Non-pigmented ciliary epithelial cell (primary cell): ENCODE measurements around the gene GNA12.

Experiments
- DNase-seq: peaks from one replicate; pipeline ENCODE4 v3.0.0-alpha.2; 2010; ENCODE audit warnings: low read depth

The GNA12 gene

DNA sequence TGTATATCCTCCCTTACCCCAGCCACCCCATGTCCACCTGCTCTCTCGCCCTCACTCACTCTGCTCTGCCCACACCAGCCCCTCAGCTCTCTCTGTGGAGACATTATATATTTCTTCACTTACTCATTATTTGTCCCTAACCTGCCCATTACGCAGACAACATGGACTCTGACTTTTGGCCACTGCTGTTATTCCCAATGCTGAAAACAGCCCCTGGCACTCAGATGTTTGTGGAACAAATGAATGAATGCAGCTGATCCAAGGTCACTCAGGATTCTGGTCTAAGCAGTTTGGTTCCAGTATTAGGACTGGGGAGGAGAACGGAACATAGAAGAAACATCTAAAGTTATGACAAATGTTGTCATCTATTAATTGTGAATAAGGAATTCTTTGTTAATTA lies 26.7 kb downstream of the GNA12 start:
- no peak for DNase-seq

DNA sequence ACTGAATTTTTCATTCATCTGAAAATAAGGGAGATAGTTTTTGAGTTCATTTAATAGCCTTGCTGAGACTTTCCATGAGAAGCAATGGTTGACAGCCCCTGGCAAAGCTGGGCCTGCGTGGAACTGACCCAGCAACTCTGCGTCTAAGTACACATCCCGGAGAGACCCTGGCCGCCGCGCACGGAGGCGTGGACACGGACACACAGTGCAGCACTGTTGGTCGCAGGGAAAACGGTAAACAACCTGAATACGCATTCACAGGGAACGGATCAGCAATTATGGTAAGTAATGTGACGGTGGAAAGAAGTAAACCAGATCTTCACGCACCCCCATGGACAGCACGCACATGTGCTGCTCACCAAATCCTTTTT lies 28.2 kb downstream of the GNA12 start:
- DNase-seq, result no peak

DNA sequence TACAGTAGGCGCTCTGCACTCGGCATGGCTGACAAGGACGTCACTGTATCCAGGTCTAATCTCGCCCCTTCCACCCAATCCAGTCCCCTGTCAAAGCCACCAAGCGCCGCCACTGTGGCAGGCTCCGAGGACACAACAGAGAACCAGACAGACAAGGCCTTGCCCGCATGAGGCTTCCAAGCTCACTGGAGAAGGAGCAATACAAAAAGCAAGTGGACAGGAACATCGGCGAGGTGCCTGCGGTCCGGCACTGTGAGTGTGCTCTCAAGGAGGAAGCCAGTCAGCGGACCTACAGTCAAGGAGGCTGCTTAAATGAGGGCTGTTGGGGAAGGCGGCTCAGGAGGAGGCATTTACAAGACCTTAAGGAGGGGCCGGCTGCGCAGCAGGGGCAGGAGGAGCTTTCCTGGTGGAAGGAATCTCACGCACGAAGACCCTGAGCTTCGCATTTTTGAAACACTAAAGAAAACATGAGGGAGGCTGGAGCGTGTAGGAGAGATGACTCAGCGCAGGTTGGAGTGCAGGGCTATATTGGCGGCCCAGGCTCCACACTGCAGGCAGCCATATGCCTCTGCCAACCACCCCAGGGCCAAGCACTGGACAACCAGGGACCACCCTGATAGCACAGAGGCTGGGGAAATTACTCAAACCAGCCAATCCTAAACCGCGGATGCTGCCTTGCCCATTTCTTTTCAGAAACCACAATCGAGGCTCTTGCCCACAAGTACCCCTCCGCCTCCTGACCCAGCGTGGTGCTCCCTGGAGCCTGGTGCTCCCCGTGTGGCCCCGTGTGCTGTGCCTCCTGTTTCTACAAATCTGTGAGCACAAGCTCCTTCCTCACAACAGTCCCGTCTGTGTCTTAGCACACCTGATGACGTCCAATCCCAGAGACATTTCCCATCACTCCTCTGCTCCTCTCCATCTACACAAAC lies 28.9 kb downstream of the GNA12 start:
- no peak for DNase-seq

DNA sequence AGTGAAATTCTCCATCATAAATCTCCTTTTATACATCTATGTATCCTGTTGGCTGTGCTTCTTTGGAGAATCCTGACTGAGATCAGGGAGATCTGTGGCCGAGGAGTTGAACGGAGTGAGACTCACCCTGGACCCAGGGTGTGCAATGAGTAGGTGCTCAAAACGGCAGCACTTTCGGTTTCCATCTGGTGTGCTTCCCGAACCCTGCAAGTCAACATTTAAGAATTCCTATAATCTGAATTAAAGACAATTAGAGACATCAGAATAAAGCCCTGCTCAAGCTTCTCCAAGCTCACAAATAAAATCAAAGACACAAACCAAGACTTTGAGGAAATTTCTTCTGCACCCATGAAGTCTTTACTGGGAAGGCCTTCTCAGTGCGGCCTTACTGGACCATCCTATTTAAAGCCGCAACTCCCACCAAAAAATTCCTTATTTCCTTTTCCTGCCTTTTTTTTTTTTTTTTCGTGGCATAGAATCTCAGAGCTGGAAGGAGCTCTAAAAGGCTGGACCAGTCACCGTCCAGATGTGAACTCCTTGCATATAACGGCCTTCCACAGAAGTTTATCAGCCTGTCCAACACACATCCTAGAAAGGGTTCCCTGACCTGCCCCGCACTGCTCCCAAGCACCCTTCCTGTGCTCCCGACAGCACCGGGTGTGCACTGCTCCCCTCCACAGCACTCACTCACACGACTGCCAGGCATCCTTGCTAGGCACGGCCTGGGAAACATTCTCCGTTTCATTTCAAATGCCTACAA lies 29.7 kb downstream of the GNA12 start:
- no peak for DNase-seq

DNA sequence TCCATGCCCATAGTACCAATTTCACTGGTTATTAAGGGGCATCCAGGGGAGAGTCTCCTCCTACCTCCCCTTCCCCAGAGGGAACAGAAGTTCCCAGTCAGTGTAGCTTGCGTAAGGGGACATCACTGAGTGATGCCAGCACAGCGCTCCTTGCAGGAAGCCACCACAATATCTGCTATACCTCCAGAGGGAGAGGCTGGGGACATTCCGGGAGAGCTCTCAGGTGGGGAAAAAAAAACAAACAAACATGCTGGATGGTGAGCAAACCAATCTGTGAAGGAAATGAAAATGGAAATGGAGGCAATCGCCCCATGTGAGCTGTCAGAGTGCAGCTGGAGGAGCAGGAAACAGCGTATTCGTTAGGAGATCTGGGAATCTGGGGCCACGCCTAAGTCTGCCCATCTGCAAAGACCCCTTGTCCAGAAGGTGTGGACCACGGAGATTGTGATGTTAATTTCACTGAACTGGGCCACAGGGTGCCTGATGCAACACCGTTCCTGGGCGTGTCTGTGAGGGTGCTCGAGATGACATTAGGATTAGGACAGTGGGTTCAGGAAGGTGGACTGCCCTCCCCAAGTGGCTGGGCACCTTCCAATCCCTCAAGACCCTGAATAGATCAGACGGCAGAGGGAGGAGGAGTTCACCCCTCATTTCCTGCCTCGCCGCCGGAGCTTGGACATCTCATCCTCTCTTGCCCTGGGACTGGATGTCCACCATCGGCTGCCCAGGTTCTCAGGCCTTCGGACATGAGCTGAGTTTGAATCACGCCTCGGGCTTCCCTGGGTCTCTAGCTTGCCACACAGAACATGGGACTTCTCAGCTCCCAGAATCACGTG lies 30.5 kb downstream of the GNA12 start:
- DNase-seq, result no peak

DNA sequence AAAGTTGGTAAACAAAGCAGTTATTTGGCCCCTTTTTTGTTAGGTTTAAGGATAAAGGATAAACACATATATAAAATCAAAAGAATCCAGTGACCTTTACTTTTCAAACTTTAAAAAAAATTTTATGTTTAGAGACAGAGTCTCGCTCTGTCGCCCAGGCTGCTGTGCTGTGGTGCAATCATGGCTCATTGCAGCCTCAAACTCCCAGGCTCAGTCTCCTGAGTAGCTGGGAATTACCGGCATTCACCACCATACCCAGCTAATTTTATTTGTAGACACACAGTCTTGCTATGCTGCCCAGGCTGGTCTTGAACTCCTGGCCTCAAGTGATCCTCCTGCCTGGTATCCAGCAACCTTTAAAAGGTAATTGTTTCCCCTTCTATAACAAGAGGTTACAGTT lies 31.3 kb downstream of the GNA12 start:
- no peak for DNase-seq

DNA sequence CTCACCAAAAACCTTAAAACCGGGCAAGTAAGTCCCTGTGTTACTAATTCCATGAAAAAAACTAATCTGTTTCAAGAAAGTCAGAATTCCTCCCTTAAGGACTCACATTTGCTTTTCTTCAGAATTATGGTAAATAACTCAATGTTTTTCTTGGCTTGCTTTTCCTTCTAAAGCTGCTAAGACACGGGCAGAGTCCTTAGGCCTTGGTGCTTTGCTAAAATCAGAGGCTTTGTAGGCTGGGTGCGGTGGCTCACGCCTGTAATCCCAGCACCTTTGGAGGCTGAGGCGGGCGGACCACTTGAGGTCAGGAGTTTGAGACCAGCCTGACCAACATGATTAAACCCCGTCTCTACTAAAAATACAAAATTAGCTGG lies 32.0 kb downstream of the GNA12 start:
- no peak for DNase-seq

DNA sequence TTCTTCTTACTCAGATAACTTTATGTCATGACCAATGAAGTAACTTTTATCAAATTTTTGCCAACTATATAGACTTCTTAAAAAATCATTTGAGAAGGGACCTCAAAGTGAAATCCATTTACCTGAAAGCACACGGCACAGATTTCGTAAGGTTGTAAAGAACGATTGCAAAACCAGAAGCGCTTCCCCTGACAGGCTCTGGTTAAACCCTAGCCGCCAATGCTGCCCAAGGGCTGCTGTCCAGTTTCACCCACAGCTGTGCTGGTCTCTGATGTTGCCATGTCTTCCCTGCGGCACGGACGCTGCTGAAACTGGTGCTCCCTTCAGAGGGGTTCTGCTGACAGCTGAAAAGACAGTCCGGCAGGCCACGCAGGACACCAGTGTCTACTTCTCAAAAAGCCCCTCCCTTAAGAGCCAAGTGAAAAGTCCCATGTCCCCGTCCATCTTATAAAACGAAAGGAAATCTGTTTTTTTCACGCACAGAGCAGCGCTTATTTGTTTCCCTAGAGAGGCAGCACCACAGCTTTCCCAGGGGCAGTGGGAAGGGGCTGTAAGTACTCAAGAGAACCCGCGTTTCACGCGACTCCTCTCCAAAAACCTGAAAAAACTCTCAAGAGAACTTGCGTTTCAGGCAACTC lies 32.5 kb downstream of the GNA12 start:
- no peak for DNase-seq

DNA sequence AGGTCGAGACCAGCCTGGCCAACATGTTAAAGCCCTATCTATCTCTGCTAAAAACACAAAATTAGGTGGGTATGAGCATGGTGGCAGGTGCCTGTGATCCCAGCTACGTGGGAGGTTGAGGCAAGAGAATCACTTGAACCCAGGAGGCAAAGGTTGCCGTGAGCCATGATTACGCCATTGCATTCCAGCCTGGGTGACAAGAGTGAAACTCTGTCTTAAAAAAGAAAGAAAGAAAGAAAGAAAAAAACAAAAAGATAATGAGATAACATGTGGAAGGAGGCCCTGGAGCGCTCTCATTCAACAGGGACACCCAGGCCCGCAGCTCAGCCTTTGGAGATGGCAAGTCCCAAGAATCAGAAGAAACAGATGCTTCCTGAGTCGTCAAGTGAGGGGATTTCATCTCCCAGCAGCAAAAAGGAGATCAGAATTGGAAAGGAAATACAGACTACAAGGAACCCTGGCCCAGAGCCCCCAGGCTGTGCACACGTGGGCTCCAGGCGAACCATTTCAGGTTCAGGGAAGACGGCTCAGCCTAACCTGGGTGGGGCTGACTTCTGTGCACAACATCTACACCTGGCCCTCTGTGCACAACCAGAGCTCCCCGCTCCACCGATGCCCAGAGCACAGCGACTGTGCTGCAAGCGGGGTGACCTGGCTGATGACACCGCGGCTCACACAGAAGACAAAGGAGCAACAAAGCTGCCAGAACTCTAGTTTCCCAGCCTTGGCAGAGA lies 33.3 kb downstream of the GNA12 start:
- DNase-seq, result no peak

DNA sequence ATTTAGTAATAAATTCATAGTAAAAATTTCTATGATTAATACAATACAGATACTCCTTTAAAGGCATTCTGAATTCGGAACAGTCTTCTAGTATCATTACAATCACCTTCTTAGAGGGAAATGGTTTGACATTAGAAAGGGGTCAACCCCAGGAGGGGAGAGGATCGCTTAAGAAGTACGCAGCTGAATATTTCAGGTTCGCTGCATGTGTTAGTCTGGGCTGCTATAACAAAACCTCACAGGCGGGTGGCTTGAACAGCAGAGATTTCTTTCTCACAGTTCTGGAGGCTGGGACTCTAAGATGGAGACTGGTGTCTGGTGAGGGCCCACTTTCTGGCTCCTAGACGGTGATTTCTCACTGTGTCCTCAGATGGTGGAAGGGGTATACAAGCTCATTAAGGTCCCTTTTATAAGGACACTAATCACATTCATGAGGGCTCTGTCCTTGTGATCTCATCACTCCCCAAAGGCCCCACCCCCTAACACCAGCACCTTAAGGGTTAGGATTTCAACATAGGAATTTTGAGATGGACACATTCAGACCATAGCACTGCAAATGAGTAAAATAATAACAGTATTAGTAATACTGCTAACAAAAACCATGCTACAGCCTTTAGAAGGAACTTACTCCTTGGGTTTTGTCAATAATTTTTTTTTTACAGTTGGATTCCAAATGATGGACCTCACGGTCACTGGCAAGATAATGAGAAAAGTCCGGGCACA lies 34.0 kb downstream of the GNA12 start:
- DNase-seq, result no peak

DNA sequence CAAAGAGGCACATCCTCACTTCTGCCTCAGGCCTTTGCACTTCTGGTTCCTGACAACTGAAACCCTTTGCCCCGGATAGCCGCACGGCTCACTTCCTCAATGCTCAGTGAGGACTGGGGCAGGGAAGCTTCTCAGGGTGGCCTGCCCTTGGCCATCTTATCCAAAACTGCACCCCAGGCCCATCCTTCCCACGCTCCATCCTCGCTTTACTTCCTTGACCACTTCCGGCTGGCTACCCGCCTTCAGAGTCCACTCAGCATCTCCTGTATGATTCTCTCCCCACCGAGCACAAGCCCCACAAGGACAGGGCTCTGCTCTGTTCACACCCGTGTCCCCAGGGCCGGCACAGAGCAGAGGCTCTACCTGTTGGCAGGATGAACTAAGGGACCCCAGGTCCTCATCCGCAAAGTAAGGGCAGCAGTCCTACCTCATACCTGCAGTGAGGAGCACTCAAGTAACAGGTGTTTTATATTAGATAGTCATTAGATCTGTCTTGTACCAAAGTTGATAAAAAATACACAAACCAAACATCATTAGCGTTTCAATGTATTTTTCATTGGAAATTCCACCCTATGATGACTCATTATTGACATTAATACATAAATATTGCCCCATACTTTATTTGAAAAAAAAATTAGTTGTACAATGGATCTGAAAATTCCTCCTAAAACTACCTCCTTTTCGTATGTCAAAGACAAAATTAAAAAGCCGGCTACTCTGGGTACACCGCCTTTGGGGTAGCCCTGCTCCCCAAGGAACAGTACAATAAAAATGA lies 35.0 kb downstream of the GNA12 start:
- DNase-seq, result no peak

DNA sequence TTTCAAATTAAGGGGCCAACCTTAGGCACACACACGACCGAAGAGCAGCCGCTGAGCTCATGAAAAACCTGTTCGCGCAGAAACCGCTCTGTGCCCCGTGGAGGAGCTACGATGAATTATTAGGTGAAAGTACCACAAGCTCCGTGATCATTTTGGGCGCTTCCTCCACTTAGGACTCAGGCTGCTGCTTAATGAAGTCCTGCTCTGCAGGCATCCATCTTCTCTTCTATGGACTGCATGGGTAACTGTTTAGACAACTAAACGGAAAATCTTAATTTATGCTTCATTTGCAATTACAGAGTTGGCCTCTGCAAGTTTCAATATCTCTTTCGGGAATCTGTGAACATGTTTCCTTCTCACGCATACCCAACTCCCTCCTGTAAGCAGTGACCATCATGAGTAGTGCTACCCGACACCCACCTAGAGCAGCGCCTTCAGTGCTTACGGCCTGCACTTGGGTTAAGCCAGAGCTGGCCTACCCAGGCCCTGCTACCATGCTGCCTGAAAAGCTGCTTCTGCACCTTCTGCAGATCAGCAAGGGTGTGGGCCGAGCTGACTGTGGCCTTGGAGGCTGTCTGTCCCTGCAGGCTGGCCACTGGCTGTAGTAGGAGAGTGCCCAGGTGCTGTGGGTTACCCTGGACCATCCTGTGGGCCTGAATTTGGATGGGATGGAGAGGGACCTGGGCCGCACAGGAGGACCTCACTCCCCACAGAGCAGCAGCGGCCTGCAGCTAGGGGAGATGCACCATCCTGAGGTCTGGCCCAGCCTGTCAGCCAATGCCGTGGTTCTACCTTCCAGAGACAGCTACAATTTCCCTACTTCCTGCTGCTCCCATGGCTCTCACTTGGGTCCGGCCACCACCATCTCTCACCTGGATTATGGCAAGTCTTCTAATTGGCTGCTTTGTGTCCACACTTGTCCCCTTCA lies 36.0 kb downstream of the GNA12 start:
- DNase-seq, result no peak

DNA sequence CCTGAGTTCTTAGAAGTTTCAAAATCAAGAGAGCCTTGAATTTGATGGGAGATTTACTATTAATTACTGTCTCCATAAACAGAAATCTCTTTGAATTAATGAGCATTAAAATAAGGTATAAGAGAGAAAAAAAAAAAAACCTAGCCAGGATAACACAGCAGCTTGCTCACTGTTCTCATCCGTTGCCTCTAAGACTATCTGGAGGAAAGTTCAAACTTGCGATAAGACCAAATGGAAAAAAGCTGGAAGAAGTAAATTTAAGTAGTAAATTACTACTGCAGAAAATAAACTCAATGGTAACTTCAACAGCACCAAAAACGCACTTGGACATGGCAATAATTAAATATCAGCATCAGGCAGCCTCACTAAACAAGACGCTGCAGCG lies 36.7 kb downstream of the GNA12 start:
- no peak for DNase-seq

DNA sequence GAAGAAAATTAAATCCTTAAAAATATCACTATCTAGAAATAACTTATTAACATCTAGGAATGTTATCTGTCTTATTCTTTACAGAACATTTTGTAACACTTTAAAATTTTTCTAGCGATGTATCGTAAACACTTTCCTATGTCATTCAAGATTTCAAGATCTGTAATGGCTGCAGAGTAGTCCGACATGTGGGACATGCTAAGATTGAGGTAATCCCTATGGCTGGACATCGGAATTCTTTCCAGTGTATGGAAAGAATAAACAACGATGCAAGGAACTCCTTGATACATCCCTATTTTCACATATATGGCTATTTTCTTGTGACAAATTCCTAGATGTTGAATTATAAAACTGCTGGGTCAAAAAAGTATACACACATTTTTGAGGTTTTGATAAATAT lies 37.5 kb downstream of the GNA12 start:
- no peak for DNase-seq

DNA sequence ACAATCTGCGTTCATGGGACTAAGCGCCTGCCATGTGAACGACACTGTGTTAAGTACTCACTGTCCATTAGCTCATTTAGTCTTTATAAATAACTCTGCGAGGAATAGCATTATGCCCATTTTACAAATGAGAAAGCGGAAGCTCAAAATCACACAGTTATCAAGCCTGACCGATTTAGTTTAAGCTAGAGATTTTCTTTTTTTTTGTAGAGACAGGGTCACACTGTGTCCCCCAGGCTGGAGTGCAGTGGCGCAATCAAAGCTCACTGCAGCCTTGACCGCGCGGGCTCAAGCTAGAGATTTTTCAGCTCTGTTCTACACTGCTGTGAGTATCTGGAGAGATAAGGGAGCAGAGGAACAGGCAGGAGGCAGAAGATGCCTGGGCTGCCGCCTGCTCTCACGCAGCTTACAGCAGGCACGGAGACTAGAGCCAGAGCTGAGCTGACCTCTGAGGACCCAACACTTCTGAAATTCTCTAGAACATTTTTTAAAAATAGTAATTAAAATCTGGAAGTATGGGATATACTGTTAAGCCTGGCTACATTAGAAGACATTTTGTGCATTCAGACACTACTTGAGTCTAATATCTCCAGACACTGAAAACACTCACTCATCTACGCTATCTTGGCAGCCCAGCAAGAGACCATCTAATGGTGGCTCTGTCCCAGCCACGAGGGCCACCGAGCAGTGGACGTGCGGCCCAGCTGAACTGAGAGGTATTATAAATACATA lies 38.7 kb downstream of the GNA12 start:
- no peak for DNase-seq

DNA sequence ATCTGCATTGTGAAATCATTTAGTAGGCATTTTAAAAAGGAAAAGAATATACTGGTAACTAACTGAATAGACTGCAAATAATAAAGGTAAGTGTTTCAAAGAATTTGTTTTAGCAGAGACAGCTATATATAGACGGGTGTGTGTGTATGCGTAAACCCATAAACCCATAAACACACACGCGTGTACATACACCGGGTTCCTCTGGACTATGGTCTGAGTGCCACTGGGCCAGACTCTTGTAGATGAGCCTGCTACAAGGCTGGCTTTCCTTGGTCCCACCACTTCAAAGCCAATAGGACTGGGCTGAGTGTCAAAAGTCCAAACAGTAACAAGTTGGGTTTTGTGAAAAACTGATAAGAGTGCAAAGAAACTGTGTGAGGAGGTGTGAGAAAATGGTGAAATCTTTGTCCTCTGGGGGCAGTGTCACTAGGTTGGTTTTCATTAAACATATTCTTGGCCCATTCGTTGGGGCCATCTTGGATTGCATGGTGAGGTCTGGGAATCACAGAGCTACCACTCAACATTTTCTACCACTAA lies 39.8 kb downstream of the GNA12 start:
- DNase-seq, result no peak

DNA sequence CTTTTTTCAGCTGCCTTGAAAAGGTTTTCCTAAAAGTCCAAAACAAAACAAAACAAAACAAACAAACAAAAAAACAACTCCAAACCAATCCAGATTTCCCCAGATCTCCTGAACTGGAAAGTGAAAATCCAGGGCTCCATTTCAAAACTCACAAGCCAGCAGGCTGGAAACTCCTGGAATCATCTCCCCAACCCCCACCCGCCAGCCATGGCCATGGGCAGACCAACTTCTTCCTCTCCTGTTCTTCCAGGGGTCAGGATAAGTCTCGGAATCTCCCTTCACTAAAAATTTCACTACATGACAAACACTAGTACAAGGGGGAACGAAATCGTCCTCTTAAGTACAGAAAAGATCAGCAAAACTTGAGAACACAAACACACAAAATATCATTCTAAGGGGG lies 40.4 kb downstream of the GNA12 start:
- no peak for DNase-seq

DNA sequence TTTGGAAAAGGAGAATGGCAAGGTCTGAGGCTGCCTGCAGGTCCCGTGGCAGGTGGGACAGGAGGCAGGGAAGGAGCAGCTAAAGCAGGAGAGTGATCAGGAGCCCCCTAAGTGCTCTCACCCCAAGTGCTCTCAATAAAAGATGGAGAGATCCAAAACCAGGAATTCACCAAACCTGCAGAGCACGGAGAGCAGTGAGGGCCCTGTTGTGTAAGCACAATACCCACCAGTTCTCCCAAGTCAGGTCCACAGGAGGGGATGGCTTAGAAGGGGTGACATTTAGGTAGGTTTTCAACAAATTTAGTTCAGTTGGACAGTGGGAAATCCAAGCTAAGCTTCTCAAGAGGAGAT lies 40.8 kb downstream of the GNA12 start:
- no peak for DNase-seq
